H9 (cell line): ENCODE data around the gene LEPROT. TPM values are rescaled to one million over a fixed set of nuclear protein-coding genes. Genes with fewer than 3 reads are reported as not detected.

Experiments
- DNase-seq: peaks from one replicate; pipeline ENCODE4 v3.0.0-alpha.2; 2017
- H2AFZ ChIP-seq: one replicate; pipeline ENCODE4 v1.6.1; 2013; ENCODE audit warnings: mild to moderate bottlenecking, low read length, control low read depth, moderate library complexity
- H2AK5ac ChIP-seq: 2 replicates; pipeline ENCODE4 v1.6.1; 2013; ENCODE audit warnings: low read length, control low read depth, mixed read lengths; ENCODE audit not compliant: insufficient read length
- H2BK120ac ChIP-seq: one replicate; pipeline ENCODE4 v1.6.1; 2013; ENCODE audit warnings: low read depth, mild to moderate bottlenecking, low read length, control low read depth, inconsistent platforms; ENCODE audit not compliant: poor library complexity, severe bottlenecking
- H2BK12ac ChIP-seq: 2 replicates; pipeline ENCODE4 v1.6.1; 2013; ENCODE audit warnings: low read length, control low read depth, mixed read lengths, low read depth; ENCODE audit not compliant: insufficient read length
- H2BK15ac ChIP-seq: 2 replicates; pipeline ENCODE4 v1.6.1; 2013; ENCODE audit warnings: low read depth, low read length, control low read depth
- H2BK20ac ChIP-seq: one replicate; pipeline ENCODE4 v1.6.1; 2013; ENCODE audit warnings: low read depth, mild to moderate bottlenecking, low read length, control low read depth, inconsistent platforms; ENCODE audit not compliant: poor library complexity, severe bottlenecking
- H2BK5ac ChIP-seq: 2 replicates; pipeline ENCODE4 v1.6.1; 2013; ENCODE audit warnings: low read length, control low read depth, mixed read lengths; ENCODE audit not compliant: insufficient read length
- H3K14ac ChIP-seq: 2 replicates; pipeline ENCODE4 v1.6.1; 2013; ENCODE audit warnings: low read length, control low read depth; ENCODE audit not compliant: insufficient read depth
- H3K18ac ChIP-seq: 2 replicates; pipeline ENCODE4 v1.6.1; 2013; ENCODE audit warnings: low read depth, mild to moderate bottlenecking, mixed read lengths, low read length, control low read depth; ENCODE audit not compliant: insufficient read length
- H3K23ac ChIP-seq: 2 replicates; pipeline ENCODE4 v1.6.1; 2013; ENCODE audit warnings: low read length, control low read depth, mixed read lengths, low read depth; ENCODE audit not compliant: insufficient read length
- H3K23me2 ChIP-seq: 2 replicates; pipeline ENCODE4 v1.6.1; 2013; ENCODE audit warnings: low read depth, mild to moderate bottlenecking, mixed read lengths, low read length, control low read depth; ENCODE audit not compliant: insufficient read length, poor library complexity, severe bottlenecking
- H3K27ac ChIP-seq: 2 replicates; pipeline ENCODE4 v1.5.1; 2013; ENCODE audit warnings: low read length, control low read depth, mixed read lengths, low read depth; ENCODE audit not compliant: insufficient read length
- H3K27me3 ChIP-seq: 2 replicates; pipeline ENCODE4 v1.6.1; 2013; ENCODE audit warnings: low read length, control low read depth, inconsistent platforms; ENCODE audit not compliant: insufficient read depth
- H3K4ac ChIP-seq: 2 replicates; pipeline ENCODE4 v1.6.1; 2013; ENCODE audit warnings: low read depth, mild to moderate bottlenecking, control low read depth, inconsistent platforms, low read length, moderate library complexity
- H3K4me1 ChIP-seq: 2 replicates; pipeline ENCODE4 v1.6.1; 2013; ENCODE audit warnings: low read length, control low read depth, inconsistent platforms; ENCODE audit not compliant: insufficient read depth
- H3K4me2 ChIP-seq: 2 replicates; pipeline ENCODE4 v1.6.1; 2013; ENCODE audit warnings: low read length, control low read depth, mixed read lengths; ENCODE audit not compliant: insufficient read length, insufficient read depth
- H3K56ac ChIP-seq: 2 replicates; pipeline ENCODE4 v1.6.1; 2013; ENCODE audit warnings: low read depth, mild to moderate bottlenecking, mixed read lengths, low read length, control low read depth; ENCODE audit not compliant: insufficient read length
- H3K79me1 ChIP-seq: 2 replicates; pipeline ENCODE4 v1.6.1; 2013; ENCODE audit warnings: low read depth, mild to moderate bottlenecking, moderate library complexity, low read length, control low read depth, inconsistent platforms; ENCODE audit not compliant: insufficient read depth, poor library complexity, severe bottlenecking
- H3K79me2 ChIP-seq: 2 replicates; pipeline ENCODE4 v1.6.1; 2013; ENCODE audit warnings: low read length, control low read depth, inconsistent platforms; ENCODE audit not compliant: insufficient read depth
- H3K9ac ChIP-seq: 2 replicates; pipeline ENCODE4 v1.6.1; 2013; ENCODE audit warnings: low read length, control low read depth, mixed read lengths; ENCODE audit not compliant: insufficient read length; ENCODE audit errors: extremely low read depth
- H3K9me3 ChIP-seq: one replicate; pipeline ENCODE4 v1.6.1; 2013; ENCODE audit warnings: low read depth, low read length, inconsistent platforms; ENCODE audit not compliant: control insufficient read depth
- H3T11ph ChIP-seq: one replicate; pipeline ENCODE4 v1.6.1; 2013; ENCODE audit warnings: mild to moderate bottlenecking, low read length, control low read depth, inconsistent platforms
- H4K20me1 ChIP-seq: one replicate; pipeline ENCODE4 v1.6.1; 2013; ENCODE audit not compliant: control insufficient read depth, insufficient read length, insufficient read depth
- H4K5ac ChIP-seq: 2 replicates; pipeline ENCODE4 v1.6.1; 2013; ENCODE audit warnings: low read depth, mild to moderate bottlenecking, mixed read lengths, low read length, control low read depth; ENCODE audit not compliant: insufficient read length
- H4K8ac ChIP-seq: replicated peaks from 2 replicates; pipeline ENCODE4 v1.6.1; 2013; ENCODE audit warnings: low read length, control low read depth, mixed read lengths, low read depth; ENCODE audit not compliant: insufficient read length
- H4K91ac ChIP-seq: 2 replicates; pipeline ENCODE4 v1.6.1; 2013; ENCODE audit warnings: low read depth, mild to moderate bottlenecking, moderate library complexity, mixed read lengths, low read length, control low read depth; ENCODE audit not compliant: insufficient read length
- H3K27ac Mint-ChIP-seq, 3 experiments: 2 replicates in 2 of 3; 3 replicates in 1 of 3; pipeline ENCODE4 v1.8.0; 2020 to 2021; ENCODE audit warnings: mixed read lengths in 3 of 3, mild to moderate bottlenecking in 1 of 3, moderate library complexity in 1 of 3
- H3K27me3 Mint-ChIP-seq: 2 replicates; pipeline ENCODE4 v1.8.0; 2021; ENCODE audit warnings: low read depth, mild to moderate bottlenecking, moderate library complexity, mixed read lengths
- H3K36me3 Mint-ChIP-seq, 3 experiments: 2 replicates in 2 of 3; 3 replicates in 1 of 3; pipeline ENCODE4 v1.8.0; 2020 to 2021; ENCODE audit warnings: low read depth in 3 of 3, mixed read lengths in 3 of 3; ENCODE audit not compliant: insufficient read depth in 1 of 3
- H3K4me1 Mint-ChIP-seq, 2 experiments: 2 replicates each; pipeline ENCODE4 v1.8.0; 2020; ENCODE audit warnings: mixed read lengths in 2 of 2
- H3K4me3 Mint-ChIP-seq, 2 experiments: 2 replicates in 1 of 2; 3 replicates in 1 of 2; pipeline ENCODE4 v1.8.0; 2020 to 2021; ENCODE audit warnings: mild to moderate bottlenecking in 2 of 2, mixed read lengths in 2 of 2, moderate library complexity in 1 of 2
- H3K9me3 Mint-ChIP-seq, 2 experiments: 2 replicates in 1 of 2; 3 replicates in 1 of 2; pipeline ENCODE4 v1.8.0; 2020; ENCODE audit warnings: mild to moderate bottlenecking in 2 of 2, mixed read lengths in 2 of 2, moderate library complexity in 1 of 2
- CTCF ChIP-seq: fragments of 200-600 bp; sonication (generic); conservative IDR thresholded peaks from 3 replicates; pipeline ENCODE4 v1.8.0; 2021; ENCODE audit warnings: antibody characterized with exemption, mild to moderate bottlenecking
- WGBS: extraction: QIAGEN DNeasy Blood & Tissue Kit; methylation state at CpG from one replicate; pipeline ENCODE4 v1.1.7; 2013; ENCODE audit warnings: missing lambda C conversion rate, low lambda C conversion rate, mixed read lengths; ENCODE audit not compliant: insufficient read length; ENCODE audit errors: extremely low coverage; 5-methylcytosine and 5-hydroxymethylcytosine counted together
- total RNA-seq: library from RNA; stranded (reverse); gene quantifications from 2 replicates; pipeline ENCODE4 v1.2.1, GENCODE V29; 2021

LEPROT gene
- total RNA-seq, 1 experiment from 2014 or later = 32.6 TPM

DNA sequence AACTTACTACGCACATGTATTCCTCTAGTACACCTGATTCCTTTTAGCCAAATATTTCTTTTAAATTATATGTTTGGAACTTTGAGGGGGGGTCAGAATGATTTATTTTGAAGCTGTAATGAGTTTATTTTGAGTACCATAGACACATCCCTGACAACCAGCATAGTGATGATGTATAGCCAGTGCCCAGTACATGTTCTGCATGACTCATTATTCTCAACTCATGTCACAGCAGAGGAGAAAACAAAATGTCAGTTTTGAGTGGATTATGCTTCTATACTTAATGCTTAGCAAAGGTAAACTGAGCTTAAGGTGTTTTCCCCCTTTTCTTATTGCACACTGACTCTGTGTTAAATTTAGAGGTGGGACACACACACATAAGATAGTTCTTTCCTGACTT, 22.4 kb upstream of the LEPROT start:
- Histone ChIP-seq H3K4ac (no peak overlapping the region), H2BK12ac (no peak overlapping the region), H2BK20ac (no peak overlapping the region), H4K20me1 (no peaks in the 10 kb centered on the region), H3K79me1 (no peaks in the 10 kb centered on the region), H2BK120ac (no peak overlapping the region), H3K9me3 (no peaks in the 10 kb centered on the region), H3K4me1 (no peaks in the 10 kb centered on the region), H3K14ac (no peak overlapping the region), H3K9ac (no peak overlapping the region), H2AK5ac (no peak overlapping the region), H4K91ac (no peak overlapping the region), H3K27me3 (no peaks in the 10 kb centered on the region), H3K23me2 (no peaks in the 10 kb centered on the region), H3T11ph (no peak overlapping the region), H3K4me2 (no peak overlapping the region), H3K79me2 (no peaks in the 10 kb centered on the region), H4K8ac (no peak overlapping the region), H3K56ac (no peak overlapping the region), H2BK15ac (no peak overlapping the region), H3K23ac (no peak overlapping the region), H4K5ac (no peak overlapping the region), H2AFZ (no peak overlapping the region), H3K27ac (no peak overlapping the region), H3K18ac (no peak overlapping the region), H2BK5ac (no peak overlapping the region)
- Mint-ChIP-seq H3K27ac (no peak overlapping the region), H3K9me3 (no peaks in the 10 kb centered on the region), H3K4me3 (no peak overlapping the region), H3K4me1 (peaks cover 4 to 5% of the 10 kb centered on the region in 2 experiments), H3K27me3 (no peaks in the 10 kb centered on the region), H3K36me3 (no peaks in the 10 kb centered on the region; a peak in 1 of 7 replicates)
- DNase-seq = no peak
- WGBS = no CpG with 5 or more reads among the region's 1 CpG
- no peak for TF ChIP-seq CTCF
